K562 (cell line): Measurements from ENCODE around the gene COL1A2. TPM values are rescaled to one million over a fixed set of nuclear protein-coding genes. Genes with fewer than 3 reads are reported as not detected.

ENCODE experiments used
- ATAC-seq: fragments of 200-7000 bp; cut with Tn5 transposase; 3 replicates; pipeline ENCODE4 v1.9.1; 2020; ENCODE audit warnings: moderate library complexity
- BruUV-seq: library from RNA; stranded (reverse); fragments of 400-500 nt; replicated peaks from 2 replicates; lab custom pipeline; 2021; lab: Mats Ljungman, UMichigan
- CTCF ChIA-PET: fragments of 300-600 bp; formaldehyde crosslinking; extraction: SDS; loops from one replicate; lab custom pipeline; 2021; ENCODE audit warnings: low intra/inter-chr PET ratio; lab: Yijun Ruan, JAX
- POLR2A ChIA-PET: fragments of 300-600, 350-650 bp; sonication (Branson Sonifier 250); formaldehyde crosslinking; extraction: SDS; loops from one replicate; lab custom pipeline; 2021; ENCODE audit warnings: antibody characterized with exemption, inconsistent platforms; lab: Yijun Ruan, JAX
- DNase-seq, 4 experiments: peaks; one replicate each; pipeline versions ENCODE4 v3.0.0 to v3.0.0-alpha.2; 2011 to 2018; ENCODE audit warnings: low spot score in 3 of 4, mixed read lengths in 3 of 4; ENCODE audit errors: extremely low read depth in 1 of 4
- FAIRE-seq: peaks from 2 replicates; lab custom pipeline; 2011; peaks lifted over from hg19 to GRCh38; lab: Jason Lieb, UNC
- H2AFZ ChIP-seq: 2 replicates; pipeline ENCODE4 v1.6.0; 2011; ENCODE audit warnings: low read depth, low read length, control low read depth, inconsistent platforms
- H3K27ac ChIP-seq: fragments of 200-600 bp; 3 replicates; pipeline ENCODE4 v1.8.0; 2011; ENCODE audit warnings: low read depth, mild to moderate bottlenecking, control low read depth, inconsistent platforms, low read length, moderate library complexity, mixed read lengths; ENCODE audit errors: extremely low read depth
- H3K27me3 ChIP-seq, 2 experiments: fragments of 300-600 bp in 1 of 2; 2 replicates in 1 of 2; 3 replicates in 1 of 2; pipeline versions ENCODE4 v1.6.0 to v1.8.0; 2011; ENCODE audit warnings: inconsistent platforms in 2 of 2, low read length in 2 of 2, mild to moderate bottlenecking in 1 of 2, mixed read lengths in 1 of 2, moderate library complexity in 1 of 2; ENCODE audit not compliant: control insufficient read depth in 2 of 2, insufficient read depth in 2 of 2
- H3K36me3 ChIP-seq: fragments of 300-600 bp; 3 replicates; pipeline ENCODE4 v1.8.0; 2011; ENCODE audit warnings: mild to moderate bottlenecking, low read length, inconsistent platforms; ENCODE audit not compliant: control insufficient read depth, insufficient read depth
- H3K4me1 ChIP-seq, 2 experiments: fragments of 200-600 bp in 1 of 2; replicated peaks in 1 of 2; 2 replicates in 1 of 2; 3 replicates in 1 of 2; pipeline versions ENCODE4 v1.5.1 to v1.8.0; 2011; ENCODE audit warnings: inconsistent platforms in 2 of 2, low read length in 2 of 2, mild to moderate bottlenecking in 1 of 2, mixed read lengths in 1 of 2, moderate library complexity in 1 of 2; ENCODE audit not compliant: control insufficient read depth in 2 of 2, insufficient read depth in 2 of 2
- H3K4me2 ChIP-seq: 2 replicates; pipeline ENCODE4 v1.6.1; 2011; ENCODE audit warnings: low read length, control low read depth, inconsistent platforms, mixed read lengths; ENCODE audit not compliant: insufficient read depth
- H3K4me3 ChIP-seq: fragments of 200-600 bp; sonication (generic), shearing (Covaris generic); 2 replicates; pipeline ENCODE4 v1.5.1; 2016; ENCODE audit warnings: control low read depth, inconsistent platforms
- H3K79me2 ChIP-seq: fragments of 200-600 bp; 3 replicates; pipeline ENCODE4 v1.8.0; 2011; ENCODE audit warnings: low read length, inconsistent platforms; ENCODE audit not compliant: control insufficient read depth, insufficient read depth
- H3K9ac ChIP-seq, 2 experiments: 2 replicates each; pipeline versions ENCODE4 v1.6.0 to v1.6.1; 2011; ENCODE audit warnings: low read depth in 2 of 2, low read length in 2 of 2, control low read depth in 1 of 2, inconsistent platforms in 1 of 2, mild to moderate bottlenecking in 1 of 2, mixed read lengths in 1 of 2; ENCODE audit not compliant: insufficient read depth in 1 of 2
- H3K9me1 ChIP-seq: one replicate; pipeline ENCODE4 v1.6.0; 2011; ENCODE audit warnings: inconsistent platforms, mild to moderate bottlenecking, low read length, moderate library complexity; ENCODE audit not compliant: control insufficient read depth, insufficient read depth
- H3K9me3 ChIP-seq: replicated peaks from 2 replicates; pipeline ENCODE4 v1.5.1; 2011; ENCODE audit warnings: low read depth, low read length, inconsistent platforms; ENCODE audit not compliant: control insufficient read depth, insufficient read depth
- H4K20me1 ChIP-seq: replicated peaks from 2 replicates; pipeline ENCODE4 v1.6.1; 2011; ENCODE audit warnings: low read length, inconsistent platforms, mixed read lengths; ENCODE audit not compliant: control insufficient read depth, insufficient read depth
- CHD1 ChIP-seq: fragments of 200-600 bp; sonication (generic); IDR thresholded peaks from one replicate; pipeline ENCODE4 v1.6.1; 2012; ENCODE audit warnings: mild to moderate bottlenecking, moderate library complexity, low read length, inconsistent platforms
- KDM1A ChIP-seq, 2 experiments: fragments of 450-650 bp; IDR thresholded peaks; 2 replicates each; pipeline ENCODE4 v1.6.1; 2016; ENCODE audit warnings: mild to moderate bottlenecking in 2 of 2
- NELFE ChIP-seq: IDR thresholded peaks from 2 replicates; pipeline ENCODE4 v1.6.1; 2011; ENCODE audit warnings: mild to moderate bottlenecking; ENCODE audit not compliant: insufficient read depth, insufficient read length
- POLR2A ChIP-seq: fragments of 450-650 bp; conservative IDR thresholded peaks from 2 replicates; pipeline ENCODE4 v1.6.1; 2016
- WGBS: fragments of 100-300 bp; shearing (Covaris generic); methylation state at CpG from one replicate; pipeline ENCODE4 v1.1.6; 2016; ENCODE audit warnings: low coverage, mixed read lengths; ENCODE audit not compliant: insufficient coverage; ENCODE audit errors: missing lambda C conversion rate; 5-methylcytosine and 5-hydroxymethylcytosine counted together
- in situ Hi-C: fragments of 300-500 bp; cut with MboI; formaldehyde crosslinking; loops from 4 replicates; pipeline ENCODE4 v1.15.0; 2018; ENCODE audit warnings: inconsistent platforms, mixed read lengths
- intact Hi-C: fragments of 100-400 bp; cut with micrococcal nuclease; formaldehyde crosslinking; loops from 2 replicates; pipeline ENCODE4 v1.14.2; 2022
- polyA plus RNA-seq, 8 experiments: library from polyadenylated mRNA; depleted of rRNA in 4 of 8; stranded (reverse) in 5 of 8; unstranded in 3 of 8; fragments of >200 nt; fragmentation: Nextera tagmentation in 2 of 8; fragmentation: Illumina TruSeq in 1 of 8; extraction: Ambion mirVana in 2 of 8; extraction: Trizol in 1 of 8; gene quantifications; 2 replicates each; pipeline versions ENCODE4 v1.2.1 to v1.2.3, GENCODE V29; 2011 to 2014; ENCODE audit warnings: inconsistent platforms in 1 of 8, missing spikeins in 1 of 8
- total RNA-seq, 7 experiments: library from RNA; depleted of rRNA in 6 of 7; stranded (reverse); fragments of >200 nt in 6 of 7; fragmentation: Illumina TruSeq in 2 of 7; extraction: Trizol in 2 of 7; gene quantifications; 2 replicates each; pipeline versions ENCODE4 v1.2.1 to v1.2.3, GENCODE V29; 2011 to 2021; ENCODE audit warnings: low replicate concordance in 1 of 7

The COL1A2 gene
- total and polyA plus RNA-seq, 9 of the 15 experiments (the other 6 are each of a cell fraction or from before 2014, with no cell fraction given), result 0.94 to 11.6 (median 1.7) TPM

DNA sequence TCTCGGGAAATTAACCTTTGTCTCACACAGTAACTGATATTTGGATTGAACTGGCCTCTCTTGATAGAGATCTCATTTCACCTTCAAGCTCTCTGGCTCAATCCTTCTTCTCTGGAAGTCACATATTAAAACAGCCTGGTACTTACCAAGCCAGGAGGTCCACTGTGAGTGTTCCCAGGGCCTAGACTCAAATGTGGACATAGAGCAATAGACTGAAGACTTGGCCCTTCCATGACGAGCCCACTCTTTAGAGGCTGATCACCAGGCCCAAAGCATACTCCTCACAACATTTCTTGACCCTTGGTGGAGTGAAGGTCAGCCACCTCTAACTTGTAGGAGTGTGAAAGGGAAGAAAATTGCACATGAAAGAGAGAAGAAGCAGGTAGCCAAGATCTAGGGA lies 38.5 kb downstream of the COL1A2 start:
- H3K4me3 ChIP-seq, result no peak overlapping the region
- no peaks in the 10 kb centered on the region for H3K79me2 ChIP-seq
- no peaks in the 10 kb centered on the region for H3K4me1 ChIP-seq
- no TSS peak for BruUV-seq
- H3K36me3 ChIP-seq, result no peaks in the 10 kb centered on the region
- DNase-seq, result no peak
- in situ Hi-C loops, result loop anchor here (25.0 kb wide), 1 partner anchor 1054 kb away; the partner anchor contains the start of gene ASB4
- FAIRE-seq, result no peak
- 0% methylated on average over 2 of the region's 2 CpGs for WGBS
- no peaks in the 10 kb centered on the region for H3K9me3 ChIP-seq
- POLR2A ChIA-PET, result interaction anchor here (1.3 kb wide), 1 partner anchor 9 kb away, joined by 5 read pairs; no protein-coding TSS in a partner anchor
- H3K9me1 ChIP-seq, result no peaks in the 10 kb centered on the region
- ATAC-seq, result no peak
- no peak for TF ChIP-seq KDM1A (IDR thresholded peaks at IDR 0.05)
- TF ChIP-seq POLR2A, result no peak
- no peak for TF ChIP-seq CHD1
- TF ChIP-seq, all 486 proteins: peak for 0
- H3K27me3 ChIP-seq, result no peaks in the 10 kb centered on the region
- H4K20me1 ChIP-seq, result no peaks in the 10 kb centered on the region
- no peak overlapping the region for H3K4me2 ChIP-seq
- H3K27ac ChIP-seq, result no peak overlapping the region
- CTCF ChIA-PET, result no interaction called here
- H3K9ac ChIP-seq, result no peak overlapping the region
- intact Hi-C loops, result no loop called here
- no peak overlapping the region for H2AFZ ChIP-seq

DNA sequence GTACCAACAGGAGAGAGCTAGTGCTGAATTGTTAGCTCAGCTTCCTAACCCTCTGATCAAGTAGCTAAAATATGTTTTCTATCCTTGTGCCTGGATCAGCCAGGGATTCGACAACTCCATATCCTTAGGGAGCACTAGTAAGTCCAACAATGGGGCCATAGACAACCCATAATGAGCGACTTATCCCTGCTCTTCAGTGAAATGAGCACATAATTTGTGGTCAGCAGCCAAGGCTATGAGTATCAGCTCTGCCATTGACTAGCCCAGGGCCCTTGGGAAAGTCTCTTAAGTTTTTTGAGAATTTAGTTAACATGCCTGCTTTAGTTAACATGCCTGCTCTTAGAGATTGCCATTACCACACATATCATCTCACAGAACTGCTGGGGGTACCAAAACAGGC lies 39.3 kb downstream of the COL1A2 start:
- CTCF ChIA-PET, result no interaction called here
- H3K27ac ChIP-seq, result no peak overlapping the region
- no peak for ATAC-seq
- no peaks in the 10 kb centered on the region for H3K4me1 ChIP-seq
- FAIRE-seq, result no peak
- no peaks in the 10 kb centered on the region for H3K79me2 ChIP-seq
- POLR2A ChIA-PET, result no interaction called here
- in situ Hi-C loops (loop anchor here (25.0 kb wide), 1 partner anchor 1053 kb away; the partner anchor contains the start of gene ASB4), intact Hi-C loops (no loop called here)
- no peak overlapping the region for H2AFZ ChIP-seq
- H3K9me3 ChIP-seq, result no peaks in the 10 kb centered on the region
- H3K4me2 ChIP-seq, result no peak overlapping the region
- no peaks in the 10 kb centered on the region for H3K27me3 ChIP-seq
- H4K20me1 ChIP-seq, result no peaks in the 10 kb centered on the region
- DNase-seq, result no peak
- no peak overlapping the region for H3K9ac ChIP-seq
- no peaks in the 10 kb centered on the region for H3K36me3 ChIP-seq
- H3K9me1 ChIP-seq, result no peaks in the 10 kb centered on the region
- no peak for TF ChIP-seq NELFE
- H3K4me3 ChIP-seq, result no peak overlapping the region
- no TSS peak for BruUV-seq
- 0% methylated on average over 2 of the region's 2 CpGs for WGBS
